CD14-positive monocyte (primary cell): ENCODE measurements around the gene TANGO2. TPM values are rescaled to one million over a fixed set of nuclear protein-coding genes. Genes with fewer than 3 reads are reported as not detected.

Experiments used
- DNase-seq, 3 donors: peaks; one replicate each; pipeline ENCODE4 v3.0.0-alpha.2; 2011 to 2022
- H2AFZ ChIP-seq: 2 replicates; pipeline ENCODE4 v1.6.0; 2012; ENCODE audit warnings: mild to moderate bottlenecking, low read depth, low read length, inconsistent platforms; ENCODE audit not compliant: insufficient read depth, poor library complexity, severe bottlenecking
- H3K27ac ChIP-seq, 2 donors: 1 replicate in 1 of 2; 2 replicates in 1 of 2; pipeline ENCODE4 v1.5.1; 2012 to 2013; ENCODE audit warnings: low read length in 2 of 2, control low read depth in 1 of 2, inconsistent platforms in 1 of 2, low read depth in 1 of 2, mild to moderate bottlenecking in 1 of 2
- H3K27me3 ChIP-seq, 2 donors: one replicate each; pipeline versions ENCODE4 v1.6.0 to v1.6.1; 2011 to 2013; ENCODE audit warnings: low read length in 2 of 2; ENCODE audit not compliant: control insufficient read depth in 2 of 2, insufficient read depth in 2 of 2
- H3K36me3 ChIP-seq, 2 donors: replicated peaks in 1 of 2; 1 replicate in 1 of 2; 2 replicates in 1 of 2; pipeline versions ENCODE4 v1.5.1 to v1.6.1; 2012 to 2013; ENCODE audit warnings: low read length in 2 of 2, control low read depth in 1 of 2, inconsistent platforms in 1 of 2, mild to moderate bottlenecking in 1 of 2; ENCODE audit not compliant: insufficient read depth in 2 of 2, control insufficient read depth in 1 of 2
- H3K4me1 ChIP-seq, 2 donors: 1 replicate in 1 of 2; 2 replicates in 1 of 2; pipeline versions ENCODE4 v1.5.1 to v1.6.1; 2012 to 2013; ENCODE audit warnings: low read length in 2 of 2, control low read depth in 1 of 2, inconsistent platforms in 1 of 2, mild to moderate bottlenecking in 1 of 2, moderate library complexity in 1 of 2; ENCODE audit not compliant: insufficient read depth in 2 of 2, control insufficient read depth in 1 of 2
- H3K4me2 ChIP-seq: replicated peaks from 2 replicates; pipeline ENCODE3; 2012; ENCODE audit warnings: low read length, moderate library complexity, mild to moderate bottlenecking; ENCODE audit not compliant: poor library complexity, severe bottlenecking; ENCODE audit errors: extremely low read depth
- H3K4me3 ChIP-seq, 3 experiments: fragments of 200-600 bp in 1 of 3; sonication (generic) in 1 of 3; replicated peaks in 1 of 3; 1 replicate in 2 of 3; 2 replicates in 1 of 3; pipeline ENCODE4 v1.5.1; 2011 to 2013; ENCODE audit warnings: low read length in 3 of 3, mild to moderate bottlenecking in 3 of 3, control low read depth in 2 of 3, low read depth in 2 of 3, inconsistent platforms in 1 of 3, moderate library complexity in 1 of 3
- H3K79me2 ChIP-seq: 2 replicates; pipeline ENCODE4 v1.6.0; 2012; ENCODE audit warnings: mild to moderate bottlenecking, control low read depth, inconsistent platforms, low read length, moderate library complexity; ENCODE audit not compliant: insufficient read depth
- H3K9ac ChIP-seq: 2 replicates; pipeline ENCODE4 v1.6.0; 2017; ENCODE audit warnings: low read length, mild to moderate bottlenecking; ENCODE audit not compliant: insufficient read depth, poor library complexity, severe bottlenecking
- H3K9me3 ChIP-seq, 2 donors: replicated peaks in 1 of 2; 1 replicate in 1 of 2; 2 replicates in 1 of 2; pipeline versions ENCODE4 v1.5.1 to v1.6.1; 2012 to 2013; ENCODE audit warnings: low read length in 2 of 2, control low read depth in 1 of 2; ENCODE audit not compliant: control insufficient read depth in 1 of 2, insufficient read depth in 1 of 2
- H4K20me1 ChIP-seq: 2 replicates; pipeline ENCODE4 v1.6.0; 2012; ENCODE audit warnings: mild to moderate bottlenecking, low read length, control low read depth, moderate library complexity; ENCODE audit not compliant: insufficient read depth
- H3K27ac Mint-ChIP-seq, 7 donors: one replicate each; pipeline ENCODE4 v1.8.0; 2020; ENCODE audit warnings: mild to moderate bottlenecking in 7 of 7, mixed read lengths in 7 of 7, moderate library complexity in 6 of 7, inconsistent platforms in 2 of 7
- H3K27me3 Mint-ChIP-seq, 3 donors: one replicate each; pipeline ENCODE4 v1.8.0; 2021 to 2022; ENCODE audit warnings: low read depth in 3 of 3, mild to moderate bottlenecking in 3 of 3, mixed read lengths in 3 of 3, moderate library complexity in 3 of 3, inconsistent platforms in 1 of 3
- H3K36me3 Mint-ChIP-seq, 2 donors: one replicate each; pipeline ENCODE4 v1.8.0; 2020; ENCODE audit warnings: mixed read lengths in 2 of 2, inconsistent platforms in 1 of 2, mild to moderate bottlenecking in 1 of 2
- H3K4me1 Mint-ChIP-seq: one replicate; pipeline ENCODE4 v1.8.0; 2020; ENCODE audit warnings: mild to moderate bottlenecking, mixed read lengths
- H3K4me3 Mint-ChIP-seq, 2 donors: one replicate each; pipeline ENCODE4 v1.8.0; 2020; ENCODE audit warnings: mild to moderate bottlenecking in 2 of 2, mixed read lengths in 2 of 2, moderate library complexity in 1 of 2
- H3K9me3 Mint-ChIP-seq, 7 donors: one replicate each; pipeline ENCODE4 v1.8.0; 2020 to 2022; ENCODE audit warnings: mixed read lengths in 7 of 7, mild to moderate bottlenecking in 6 of 7, moderate library complexity in 6 of 7, inconsistent platforms in 2 of 7
- WGBS: methylation state at CpG from one replicate; pipeline ENCODE4 v1.1.5; 2013; ENCODE audit warnings: missing lambda C conversion rate; ENCODE audit not compliant: insufficient coverage; 5-methylcytosine and 5-hydroxymethylcytosine counted together
- intact Hi-C, 2 donors: fragments of 100-400 bp; cut with micrococcal nuclease; formaldehyde crosslinking; loops; one replicate each; pipeline versions ENCODE4 v1.15.0 to v1.15.1; 2023
- polyA plus RNA-seq, 3 donors: library from polyadenylated mRNA; depleted of rRNA in 1 of 3; unstranded in 2 of 3; stranded (reverse) in 1 of 3; fragments of 300-500 nt in 2 of 3; fragments of >200 nt in 1 of 3; fragmentation: Illumina TruSeq in 2 of 3; gene quantifications; 1 replicate in 2 of 3; 2 replicates in 1 of 3; pipeline ENCODE4 v1.2.3, GENCODE V29; 2012 to 2021
- TF ChIP-seq, protein P1 (sequence below): fragments of 200-600 bp; IDR thresholded peaks from one replicate; pipeline ENCODE4 v1.8.0; 2022; ENCODE audit warnings: antibody characterized with exemption, mild to moderate bottlenecking

The TANGO2 gene
- polyA plus RNA-seq, 3 donors, result 56.4 to 94.9 (median 58.2) TPM

DNA sequence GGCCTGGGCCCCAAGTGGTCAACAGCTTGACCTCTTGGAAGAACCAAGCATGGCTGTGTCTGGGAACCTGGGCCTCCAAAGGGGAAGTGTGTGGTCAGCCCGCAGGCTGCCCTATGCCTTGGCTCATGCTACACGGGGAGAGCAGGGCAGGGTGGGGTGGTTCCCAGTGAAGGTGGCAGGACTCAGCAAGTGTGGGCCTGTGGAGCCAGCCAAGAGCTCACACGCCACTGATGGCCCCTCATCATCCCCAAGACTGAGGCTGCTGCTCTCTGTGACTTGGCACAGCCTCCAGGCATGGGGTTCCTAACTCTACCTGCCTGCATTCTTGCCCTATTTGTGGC is 43.2 kb downstream of the TANGO2 start:
- Mint-ChIP-seq H3K27me3 (no peaks in the 10 kb centered on the region), H3K9me3 (no peaks in the 10 kb centered on the region), H3K4me3 (no peak overlapping the region), H3K36me3 (peaks cover 44 to 63% of the 10 kb centered on the region in 2 donors), H3K27ac (peak overlapping the region in 1 of 7 donors; percentile 20), H3K4me1 (no peaks in the 10 kb centered on the region)
- H4K20me1 ChIP-seq, result peaks cover 27% of the 10 kb centered on the region
- no peaks in the 10 kb centered on the region for H3K79me2 ChIP-seq
- no peak for DNase-seq
- H3K36me3 ChIP-seq, result peaks cover 45 to 66% of the 10 kb centered on the region in 2 donors
- no peaks in the 10 kb centered on the region for H3K27me3 ChIP-seq
- H3K9me3 ChIP-seq, result no peaks in the 10 kb centered on the region
- H2AFZ ChIP-seq, result no peak overlapping the region
- H3K4me2 ChIP-seq, result no peak overlapping the region
- TF ChIP-seq, protein P1, sequence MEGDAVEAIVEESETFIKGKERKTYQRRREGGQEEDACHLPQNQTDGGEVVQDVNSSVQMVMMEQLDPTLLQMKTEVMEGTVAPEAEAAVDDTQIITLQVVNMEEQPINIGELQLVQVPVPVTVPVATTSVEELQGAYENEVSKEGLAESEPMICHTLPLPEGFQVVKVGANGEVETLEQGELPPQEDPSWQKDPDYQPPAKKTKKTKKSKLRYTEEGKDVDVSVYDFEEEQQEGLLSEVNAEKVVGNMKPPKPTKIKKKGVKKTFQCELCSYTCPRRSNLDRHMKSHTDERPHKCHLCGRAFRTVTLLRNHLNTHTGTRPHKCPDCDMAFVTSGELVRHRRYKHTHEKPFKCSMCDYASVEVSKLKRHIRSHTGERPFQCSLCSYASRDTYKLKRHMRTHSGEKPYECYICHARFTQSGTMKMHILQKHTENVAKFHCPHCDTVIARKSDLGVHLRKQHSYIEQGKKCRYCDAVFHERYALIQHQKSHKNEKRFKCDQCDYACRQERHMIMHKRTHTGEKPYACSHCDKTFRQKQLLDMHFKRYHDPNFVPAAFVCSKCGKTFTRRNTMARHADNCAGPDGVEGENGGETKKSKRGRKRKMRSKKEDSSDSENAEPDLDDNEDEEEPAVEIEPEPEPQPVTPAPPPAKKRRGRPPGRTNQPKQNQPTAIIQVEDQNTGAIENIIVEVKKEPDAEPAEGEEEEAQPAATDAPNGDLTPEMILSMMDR, result no peak
- no peak overlapping the region for H3K9ac ChIP-seq
- no peak overlapping the region for H3K4me3 ChIP-seq
- no peaks in the 10 kb centered on the region for H3K4me1 ChIP-seq
- intact Hi-C loops, result no loop called here
- 53% methylated on average over 3 of the region's 3 CpGs for WGBS
- no peak overlapping the region for H3K27ac ChIP-seq

DNA sequence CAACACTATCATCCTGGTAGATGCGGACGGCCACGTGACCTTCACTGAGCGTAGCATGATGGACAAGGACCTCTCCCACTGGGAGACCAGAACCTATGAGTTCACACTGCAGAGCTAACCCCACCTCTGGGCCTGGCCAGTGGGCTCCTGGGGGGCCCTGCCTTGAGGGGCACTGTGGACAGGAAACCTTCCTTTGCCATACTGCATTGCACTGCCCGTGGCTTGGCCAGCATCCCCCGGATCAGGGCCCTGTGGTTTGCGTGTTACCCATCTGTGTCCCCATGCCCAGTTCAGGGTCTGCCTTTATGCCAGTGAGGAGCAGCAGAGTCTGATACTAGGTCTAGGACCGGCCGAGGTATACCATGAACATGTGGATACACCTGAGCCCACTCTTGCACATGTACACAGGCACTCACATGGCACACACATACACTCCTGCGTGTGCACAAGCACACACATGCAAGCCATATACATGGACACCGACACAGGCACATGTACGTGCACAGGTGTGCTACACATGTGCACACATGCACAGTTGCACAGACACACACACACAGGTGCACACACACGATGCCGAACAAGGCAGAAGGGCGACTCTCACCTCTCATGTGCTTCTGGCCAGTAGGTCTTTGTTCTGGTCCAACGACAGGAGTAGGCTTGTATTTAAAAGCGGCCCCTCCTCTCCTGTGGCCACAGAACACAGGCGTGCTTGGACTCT is 43.8 kb downstream of the TANGO2 start:
- Histone ChIP-seq H3K4me3 (no peak overlapping the region), H4K20me1 (peaks cover 22% of the 10 kb centered on the region), H3K36me3 (peaks cover 44 to 62% of the 10 kb centered on the region in 2 donors), H3K4me1 (no peaks in the 10 kb centered on the region), H3K79me2 (no peaks in the 10 kb centered on the region), H3K4me2 (no peak overlapping the region), H3K9ac (no peak overlapping the region), H3K27ac (no peak overlapping the region), H3K9me3 (no peaks in the 10 kb centered on the region), H3K27me3 (no peaks in the 10 kb centered on the region), H2AFZ (no peak overlapping the region)
- intact Hi-C loops, result no loop called here
- TF ChIP-seq, protein P1, result no peak
- Mint-ChIP-seq H3K9me3 (no peaks in the 10 kb centered on the region), H3K4me1 (no peaks in the 10 kb centered on the region), H3K36me3 (peaks cover 38 to 57% of the 10 kb centered on the region in 2 donors), H3K4me3 (no peak overlapping the region), H3K27ac (no peak overlapping the region), H3K27me3 (no peaks in the 10 kb centered on the region)
- 90% methylated on average over 18 of the region's 18 CpGs for WGBS
- no peak for DNase-seq
